IMR-90 (cell line): ENCODE measurements around the gene DHRS7. TPM values are rescaled to one million over a fixed set of nuclear protein-coding genes. Genes with fewer than 3 reads are reported as not detected.

Experiments
- ATAC-seq: fragments of 200-7000 bp; cut with Tn5 transposase; 2 replicates; pipeline ENCODE4 v1.9.1; 2020; ENCODE audit warnings: low read depth, mild to moderate bottlenecking, moderate library complexity
- BruUV-seq: library from RNA; stranded (reverse); fragments of 400-500 nt; replicated peaks from 2 replicates; lab custom pipeline; 2021; lab: Mats Ljungman, UMichigan
- CTCF ChIA-PET: fragments of 300-600 bp; formaldehyde crosslinking; extraction: SDS; loops from one replicate; lab custom pipeline; 2021; ENCODE audit warnings: antibody characterized with exemption; lab: Yijun Ruan, JAX
- POLR2A ChIA-PET: fragments of 300-600 bp; sonication (Branson Sonifier 250); formaldehyde crosslinking; loops from one replicate; lab custom pipeline; 2022; ENCODE audit warnings: antibody characterized with exemption; ENCODE audit not compliant: unreplicated experiment; lab: Charles Lee
- DNase-seq: peaks from one replicate; pipeline ENCODE4 v3.0.0; 2013
- H2AFZ ChIP-seq: replicated peaks from 2 replicates; pipeline ENCODE3; 2013; ENCODE audit warnings: low read length, mild to moderate bottlenecking; ENCODE audit not compliant: poor library complexity
- H2AK5ac ChIP-seq: 2 replicates; pipeline ENCODE4 v1.6.1; 2013; ENCODE audit warnings: low read depth, low read length, inconsistent platforms
- H2AK9ac ChIP-seq: replicated peaks from 2 replicates; pipeline ENCODE3; 2013; ENCODE audit warnings: mild to moderate bottlenecking, low read depth, low read length, moderate library complexity; ENCODE audit not compliant: poor library complexity
- H2BK120ac ChIP-seq: 2 replicates; pipeline ENCODE4 v1.6.1; 2013; ENCODE audit warnings: low read depth, low read length, inconsistent platforms
- H2BK15ac ChIP-seq: 3 replicates; pipeline ENCODE4 v1.6.1; 2013; ENCODE audit warnings: low read depth, low read length, inconsistent platforms
- H2BK20ac ChIP-seq: 2 replicates; pipeline ENCODE4 v1.6.1; 2013; ENCODE audit warnings: low read depth, mild to moderate bottlenecking, inconsistent platforms, low read length, moderate library complexity
- H2BK5ac ChIP-seq: 2 replicates; pipeline ENCODE4 v1.6.1; 2013; ENCODE audit warnings: mild to moderate bottlenecking, low read depth, low read length, inconsistent platforms; ENCODE audit not compliant: poor library complexity, severe bottlenecking
- H3K14ac ChIP-seq: replicated peaks from 2 replicates; pipeline ENCODE4 v1.6.1; 2013; ENCODE audit warnings: low read depth, low read length, inconsistent platforms
- H3K18ac ChIP-seq: 2 replicates; pipeline ENCODE4 v1.6.1; 2013; ENCODE audit warnings: low read depth, low read length, control low read depth
- H3K23ac ChIP-seq: 2 replicates; pipeline ENCODE4 v1.6.1; 2013; ENCODE audit warnings: low read depth, low read length, inconsistent platforms
- H3K27ac ChIP-seq: 2 replicates; pipeline ENCODE4 v1.5.1; 2013; ENCODE audit warnings: mild to moderate bottlenecking, control low read depth, low read length; ENCODE audit not compliant: insufficient read depth
- H3K27me3 ChIP-seq: 2 replicates; pipeline ENCODE4 v1.6.1; 2013; ENCODE audit warnings: low read length; ENCODE audit not compliant: control insufficient read depth, insufficient read depth
- H3K36me3 ChIP-seq: 2 replicates; pipeline ENCODE4 v1.6.1; 2013; ENCODE audit warnings: low read length, mixed read lengths; ENCODE audit not compliant: control insufficient read depth, insufficient read depth
- H3K4ac ChIP-seq: 2 replicates; pipeline ENCODE4 v1.6.1; 2013; ENCODE audit warnings: low read depth, low read length, inconsistent platforms
- H3K4me1 ChIP-seq: 2 replicates; pipeline ENCODE4 v1.6.1; 2013; ENCODE audit warnings: low read length, mixed read lengths; ENCODE audit not compliant: control insufficient read depth, insufficient read depth
- H3K4me2 ChIP-seq: 2 replicates; pipeline ENCODE4 v1.6.1; 2013; ENCODE audit warnings: low read depth, mild to moderate bottlenecking, control low read depth, low read length, moderate library complexity
- H3K4me3 ChIP-seq: 2 replicates; pipeline ENCODE4 v1.5.1; 2013; ENCODE audit warnings: low read depth, mild to moderate bottlenecking, control low read depth, low read length, moderate library complexity; ENCODE audit not compliant: insufficient read depth
- H3K56ac ChIP-seq: 2 replicates; pipeline ENCODE4 v1.6.1; 2013; ENCODE audit warnings: low read length, inconsistent platforms; ENCODE audit not compliant: insufficient read depth; ENCODE audit errors: extremely low read depth
- H3K79me1 ChIP-seq, 2 experiments: 2 replicates each; pipeline ENCODE4 v1.6.1; 2013; ENCODE audit warnings: low read length in 2 of 2, inconsistent platforms in 1 of 2, low read depth in 1 of 2
- H3K9ac ChIP-seq: 2 replicates; pipeline ENCODE4 v1.6.1; 2013; ENCODE audit warnings: low read depth, low read length, control low read depth
- H3K9me1 ChIP-seq: 2 replicates; pipeline ENCODE4 v1.6.1; 2013; ENCODE audit warnings: low read length, inconsistent platforms; ENCODE audit not compliant: insufficient read depth
- H3K9me3 ChIP-seq: 2 replicates; pipeline ENCODE4 v1.6.1; 2013; ENCODE audit warnings: low read length; ENCODE audit not compliant: control insufficient read depth, insufficient read depth
- H4K20me1 ChIP-seq: 2 replicates; pipeline ENCODE4 v1.6.1; 2013; ENCODE audit warnings: low read length, inconsistent platforms; ENCODE audit not compliant: insufficient read depth
- H4K5ac ChIP-seq: 2 replicates; pipeline ENCODE4 v1.6.1; 2013; ENCODE audit warnings: mild to moderate bottlenecking, low read depth, low read length, control low read depth
- H4K8ac ChIP-seq, 2 experiments: 2 replicates each; pipeline ENCODE4 v1.6.1; 2013; ENCODE audit warnings: low read depth in 2 of 2, low read length in 2 of 2, control low read depth in 1 of 2, inconsistent platforms in 1 of 2
- H4K91ac ChIP-seq: 2 replicates; pipeline ENCODE4 v1.6.1; 2013; ENCODE audit warnings: low read depth, low read length, inconsistent platforms; ENCODE audit not compliant: insufficient read depth
- BHLHE40 ChIP-seq: fragments of 150-350 bp; IDR thresholded peaks from 2 replicates; pipeline ENCODE4 v1.6.1; 2016; ENCODE audit warnings: mild to moderate bottlenecking, low read depth, low read length
- CEBPB ChIP-seq: IDR thresholded peaks from 2 replicates; pipeline ENCODE4 v1.6.1; 2012; ENCODE audit warnings: low read depth, low read length, improper control_type of control experiment
- CHD1 ChIP-seq: IDR thresholded peaks from 2 replicates; pipeline ENCODE4 v1.6.1; 2012; ENCODE audit warnings: low read depth, low read length, improper control_type of control experiment
- CTCF ChIP-seq: conservative IDR thresholded peaks from 2 replicates; pipeline ENCODE4 v1.5.1; 2012; ENCODE audit warnings: mild to moderate bottlenecking, low read depth, low read length, improper control_type of control experiment
- ELK1 ChIP-seq: fragments of 150-350 bp; IDR thresholded peaks from 2 replicates; pipeline ENCODE4 v1.6.1; 2016; ENCODE audit warnings: low read depth, mild to moderate bottlenecking, low read length, moderate library complexity, borderline replicate concordance
- FOS ChIP-seq: fragments of 150-350 bp; IDR thresholded peaks from 2 replicates; pipeline ENCODE4 v1.6.1; 2016; ENCODE audit warnings: low read depth, low read length
- MAFK ChIP-seq: IDR thresholded peaks from 2 replicates; pipeline ENCODE4 v1.6.1; 2012; ENCODE audit warnings: low read depth, low read length, improper control_type of control experiment
- MAZ ChIP-seq: IDR thresholded peaks from 2 replicates; pipeline ENCODE4 v1.6.1; 2012; ENCODE audit warnings: low read depth, mild to moderate bottlenecking, low read length, improper control_type of control experiment, moderate library complexity, borderline replicate concordance
- MXI1 ChIP-seq: IDR thresholded peaks from 2 replicates; pipeline ENCODE4 v1.6.1; 2012; ENCODE audit warnings: low read depth, mild to moderate bottlenecking, low read length, moderate library complexity, borderline replicate concordance
- NFE2L2 ChIP-seq: fragments of 150-350 bp; IDR thresholded peaks from 2 replicates; pipeline ENCODE4 v1.6.1; 2016; ENCODE audit warnings: low read depth, mild to moderate bottlenecking, low read length
- POLR2A ChIP-seq: IDR thresholded peaks from 2 replicates; pipeline ENCODE4 v1.6.1; 2012; ENCODE audit warnings: mild to moderate bottlenecking, low read depth, low read length
- RAD21 ChIP-seq: IDR thresholded peaks from 2 replicates; pipeline ENCODE4 v1.6.1; 2012; ENCODE audit warnings: low read length, improper control_type of control experiment
- RCOR1 ChIP-seq: IDR thresholded peaks from 2 replicates; pipeline ENCODE4 v1.6.1; 2012; ENCODE audit warnings: mild to moderate bottlenecking, low read length, improper control_type of control experiment; ENCODE audit not compliant: insufficient replicate concordance
- RFX5 ChIP-seq: IDR thresholded peaks from 2 replicates; pipeline ENCODE4 v1.8.0; 2012; ENCODE audit warnings: low read depth, mild to moderate bottlenecking, low read length, moderate library complexity
- SMC3 ChIP-seq: fragments of 150-350 bp; IDR thresholded peaks from 2 replicates; pipeline ENCODE4 v1.6.1; 2016; ENCODE audit warnings: low read depth, mild to moderate bottlenecking, antibody characterized with exemption, low read length, moderate library complexity
- USF2 ChIP-seq: fragments of 150-350 bp; IDR thresholded peaks from 2 replicates; pipeline ENCODE4 v1.6.1; 2017; ENCODE audit warnings: mild to moderate bottlenecking, antibody characterized with exemption, low read length, low read depth
- WGBS, 2 experiments: methylation state at CpG; one replicate each; pipeline versions ENCODE4 v1.1.5 to v1.1.7; 2013; ENCODE audit warnings: missing lambda C conversion rate in 2 of 2; ENCODE audit not compliant: insufficient read length in 1 of 2; ENCODE audit errors: extremely low coverage in 2 of 2; 5-methylcytosine and 5-hydroxymethylcytosine counted together
- dilution Hi-C: fragments of 300-500 bp; cut with HindIII; formaldehyde crosslinking; loops from one replicate; pipeline ENCODE4 v1.14.3; 2018; ENCODE audit warnings: low sequenced_read_pairs; ENCODE audit not compliant: unreplicated experiment
- in situ Hi-C: fragments of 300-500 bp; cut with MboI; formaldehyde crosslinking; loops from 3 replicates; pipeline ENCODE4 v1.14.3; 2019; ENCODE audit warnings: low sequenced_read_pairs, inconsistent platforms, mixed read lengths
- intact Hi-C: fragments of 100-400 bp; cut with micrococcal nuclease; formaldehyde crosslinking; loops from 2 replicates; pipeline ENCODE4 v1.10.0; 2022
- polyA plus RNA-seq, 3 experiments: library from polyadenylated mRNA; depleted of rRNA; stranded (reverse); fragments of >200 nt; gene quantifications; 2 replicates each; pipeline ENCODE4 v1.2.3, GENCODE V29; 2012; ENCODE audit warnings: low replicate concordance in 1 of 3
- total RNA-seq: library from RNA; depleted of rRNA; stranded (reverse); fragments of >200 nt; gene quantifications from 2 replicates; pipeline ENCODE4 v1.2.3, GENCODE V29; 2012

The DHRS7 gene
- total and polyA plus RNA-seq, 2 of the 4 experiments (the other 2 are of a cell fraction), result 30.3 to 50.2 TPM

- 100% methylated on average over 1 of the region's 3 CpGs; no CpG with 5 or more reads in 1 of the 2 experiments for WGBS, 2 experiments
- TF ChIP-seq RFX5 (no peak), RAD21 (no peak), MAFK (no peak), CHD1 (no peak), SMC3 (no peak), RCOR1 (no peak), MXI1 (no peak), FOS (no peak), NFE2L2 (no peak), USF2 (no peak), MAZ (no peak), CTCF (no peak), CEBPB (no peak), BHLHE40 (no peak), POLR2A (no peak), ELK1 (no peak)
- Histone ChIP-seq H4K91ac (no peak overlapping the region), H3K9me3 (no peaks in the 10 kb centered on the region), H2BK15ac (no peak overlapping the region), H3K14ac (no peak overlapping the region), H3K23ac (no peak overlapping the region), H3K4ac (no peak overlapping the region), H3K27ac (no peak overlapping the region), H3K56ac (no peak overlapping the region), H3K9ac (no peak overlapping the region), H3K18ac (no peak overlapping the region), H3K27me3 (peaks cover 6% of the 10 kb centered on the region), H3K4me3 (no peak overlapping the region), H4K20me1 (no peaks in the 10 kb centered on the region), H3K4me2 (no peak overlapping the region), H3K9me1 (no peaks in the 10 kb centered on the region), H2BK20ac (no peak overlapping the region), H2AK9ac (no peak overlapping the region), H4K5ac (no peak overlapping the region), H2AK5ac (no peak overlapping the region), H3K4me1 (no peaks in the 10 kb centered on the region), H3K36me3 (no peaks in the 10 kb centered on the region), H2BK120ac (no peak overlapping the region), H3K79me1 (no peaks in the 10 kb centered on the region), H2AFZ (no peak overlapping the region), H2BK5ac (no peak overlapping the region), H4K8ac (no peak overlapping the region)
- BruUV-seq, result no TSS peak
- dilution Hi-C loops, result no loop called here
- ChIA-PET POLR2A (no interaction called here), CTCF (interaction anchor here (0.9 to 2.8 kb wide), 7 partner anchors 8 to 551 kb away, joined by 3 to 28 read pairs (median 4); no protein-coding TSS in a partner anchor)
- DNase-seq (no peak), ATAC-seq (no peak)
- intact Hi-C loops, result loop anchor here (5.0 kb wide), 1 partner anchor 491 kb away; no protein-coding TSS in a partner anchor
- in situ Hi-C loops, result loop anchor here (5.0 kb wide), 2 partner anchors 116 to 216 kb away; no protein-coding TSS in a partner anchor
These were observed 17.9 kb upstream of the DHRS7 start for GRCh38 chr14:60183138-60183537.
